Body of pancreas (tissue), 4 donors: ENCODE measurements around the gene VTCN1. TPM values are rescaled to one million over a fixed set of nuclear protein-coding genes. Genes with fewer than 3 reads are reported as not detected.

Experiments
- ATAC-seq: fragments of 150-250 bp; one replicate; pipeline ENCODE4 v1.9.1; 2016
- DNase-seq, 4 donors: peaks; one replicate each; pipeline ENCODE4 v3.0.0-alpha.2; 2019
- H3K27ac ChIP-seq, 4 donors: fragments of 200-600 bp; sonication (generic); 1 replicate in 3 of 4; 2 replicates in 1 of 4; pipeline versions ENCODE4 v1.5.1 to v1.6.1; 2016 to 2019; ENCODE audit warnings: mild to moderate bottlenecking in 1 of 4, mixed read lengths in 1 of 4, moderate library complexity in 1 of 4
- H3K27me3 ChIP-seq, 2 donors: fragments of 200-600 bp; sonication (generic); one replicate each; pipeline ENCODE4 v1.6.0; 2016; ENCODE audit warnings: mild to moderate bottlenecking in 1 of 2
- H3K36me3 ChIP-seq, 2 donors: fragments of 200-600 bp; sonication (generic); replicated peaks in 1 of 2; 2 replicates each; pipeline ENCODE4 v1.5.1; 2016; ENCODE audit warnings: low read depth in 2 of 2; ENCODE audit not compliant: insufficient read depth in 1 of 2
- H3K4me1 ChIP-seq: fragments of 200-600 bp; sonication (generic); one replicate; pipeline ENCODE4 v1.6.0; 2016
- H3K4me3 ChIP-seq, 2 donors: fragments of 200-600 bp; sonication (generic); 1 replicate in 1 of 2; 2 replicates in 1 of 2; pipeline ENCODE4 v1.5.1; 2016 to 2019
- H3K9me3 ChIP-seq, 3 donors: fragments of 200-600 bp; sonication (generic); 1 replicate in 2 of 3; 2 replicates in 1 of 3; pipeline ENCODE4 v1.5.1; 2016
- POLR2A ChIP-seq, 3 donors: fragments of 450-650 bp; IDR thresholded peaks; one replicate each; pipeline ENCODE4 v1.6.1; 2016; ENCODE audit warnings: antibody characterized with exemption in 3 of 3, mild to moderate bottlenecking in 2 of 3
- WGBS, 2 donors: methylation state at CpG; one replicate each; pipeline ENCODE4 v1.1.5; 2017; 5-methylcytosine and 5-hydroxymethylcytosine counted together
- intact Hi-C: fragments of 100-400 bp; cut with DNase I; formaldehyde crosslinking; loops from one replicate; pipeline ENCODE4 v1.15.1; 2023
- total RNA-seq, 2 donors: library from RNA; depleted of rRNA; stranded (reverse); fragments of >200 nt; gene quantifications; one replicate each; pipeline ENCODE4 v1.1.0, GENCODE V29; 2016
- TF ChIP-seq, protein P1 (sequence below), 7 experiments: fragments of 450-650 bp in 4 of 7; fragments of 200-600 bp in 3 of 7; sonication (generic) in 3 of 7; IDR thresholded peaks; one replicate each; pipeline ENCODE4 v1.5.1; 2016 to 2019; ENCODE audit warnings: antibody characterized with exemption in 7 of 7

VTCN1 gene
- total RNA-seq, 2 donors from 2014 or later, result 20.4 to 23.1 TPM

GRCh38 chr1:117098287-117098890 is 112.3 kb downstream of the VTCN1 start:
- H3K36me3 ChIP-seq, result peaks cover 0 to 3% of the 10 kb centered on the region in 2 donors
- intact Hi-C loops, result no loop called here
- ATAC-seq (no peak), DNase-seq (no peak)
- no peak overlapping the region for H3K27ac ChIP-seq
- no peak overlapping the region for H3K4me3 ChIP-seq
- H3K27me3 ChIP-seq, result no peaks in the 10 kb centered on the region
- WGBS, 2 donors, result 88 to 95% methylated on average over 4 of the region's 4 CpGs
- peaks cover 12% of the 10 kb centered on the region for H3K4me1 ChIP-seq
- no peaks in the 10 kb centered on the region for H3K9me3 ChIP-seq
- no peak for TF ChIP-seq POLR2A (IDR thresholded peaks at IDR 0.05)
- TF ChIP-seq, protein P1, sequence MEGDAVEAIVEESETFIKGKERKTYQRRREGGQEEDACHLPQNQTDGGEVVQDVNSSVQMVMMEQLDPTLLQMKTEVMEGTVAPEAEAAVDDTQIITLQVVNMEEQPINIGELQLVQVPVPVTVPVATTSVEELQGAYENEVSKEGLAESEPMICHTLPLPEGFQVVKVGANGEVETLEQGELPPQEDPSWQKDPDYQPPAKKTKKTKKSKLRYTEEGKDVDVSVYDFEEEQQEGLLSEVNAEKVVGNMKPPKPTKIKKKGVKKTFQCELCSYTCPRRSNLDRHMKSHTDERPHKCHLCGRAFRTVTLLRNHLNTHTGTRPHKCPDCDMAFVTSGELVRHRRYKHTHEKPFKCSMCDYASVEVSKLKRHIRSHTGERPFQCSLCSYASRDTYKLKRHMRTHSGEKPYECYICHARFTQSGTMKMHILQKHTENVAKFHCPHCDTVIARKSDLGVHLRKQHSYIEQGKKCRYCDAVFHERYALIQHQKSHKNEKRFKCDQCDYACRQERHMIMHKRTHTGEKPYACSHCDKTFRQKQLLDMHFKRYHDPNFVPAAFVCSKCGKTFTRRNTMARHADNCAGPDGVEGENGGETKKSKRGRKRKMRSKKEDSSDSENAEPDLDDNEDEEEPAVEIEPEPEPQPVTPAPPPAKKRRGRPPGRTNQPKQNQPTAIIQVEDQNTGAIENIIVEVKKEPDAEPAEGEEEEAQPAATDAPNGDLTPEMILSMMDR (IDR thresholded peaks at IDR 0.05), result no peak

DNA sequence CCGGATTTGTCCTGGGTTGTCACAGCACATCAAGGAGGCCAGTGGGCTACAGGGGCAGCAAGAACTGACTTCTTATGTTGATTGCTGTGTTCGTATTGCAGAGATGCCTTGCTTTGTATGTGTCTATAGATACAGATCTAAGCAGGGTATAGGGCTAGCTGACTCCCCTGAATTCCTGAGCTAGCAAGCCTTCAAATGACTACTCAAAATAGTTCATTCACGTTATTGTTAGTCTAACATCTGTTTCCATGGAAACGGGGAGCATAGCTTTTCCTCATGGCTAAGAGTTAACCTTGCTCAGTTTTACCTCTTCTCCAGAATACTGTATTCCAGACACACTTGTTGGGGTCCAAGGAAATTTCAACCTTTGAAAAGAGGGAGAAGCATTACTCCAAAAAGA is 113.3 kb downstream of the VTCN1 start:
- no peak for TF ChIP-seq POLR2A (IDR thresholded peaks at IDR 0.05)
- TF ChIP-seq, protein P1 (IDR thresholded peaks at IDR 0.05), result no peak
- Histone ChIP-seq H3K9me3 (no peaks in the 10 kb centered on the region), H3K4me1 (peaks cover 12% of the 10 kb centered on the region), H3K36me3 (peaks cover 0 to 3% of the 10 kb centered on the region in 2 donors), H3K4me3 (no peak overlapping the region), H3K27me3 (no peaks in the 10 kb centered on the region), H3K27ac (peak overlapping the region in 2 of 4 donors; percentile 41 to 51)
- 45 to 48% methylated on average over 4 of the region's 4 CpGs for WGBS, 2 donors
- ATAC-seq (no peak), DNase-seq (no peak)
- intact Hi-C loops, result no loop called here

- Histone ChIP-seq H3K9me3 (no peaks in the 10 kb centered on the region), H3K4me1 (peaks cover 12% of the 10 kb centered on the region), H3K4me3 (no peak overlapping the region), H3K36me3 (peaks cover 0 to 3% of the 10 kb centered on the region in 2 donors), H3K27me3 (no peaks in the 10 kb centered on the region), H3K27ac (peak overlapping the region in 2 of 4 donors; percentile 41 to 51)
- 17 to 34% methylated on average over 3 of the region's 3 CpGs for WGBS, 2 donors
- ATAC-seq, result peak; percentile 60
- no peak for DNase-seq
- TF ChIP-seq, protein P1 (IDR thresholded peaks at IDR 0.05), result no peak
- no peak for TF ChIP-seq POLR2A (IDR thresholded peaks at IDR 0.05)
- intact Hi-C loops, result no loop called here
These were observed 113.7 kb downstream of the VTCN1 start for GRCh38 chr1:117096951-117097408.

- WGBS, 2 donors, result 87 to 94% methylated on average over 7 of the region's 7 CpGs
- intact Hi-C loops, result no loop called here
- Histone ChIP-seq H3K36me3 (no peaks in the 10 kb centered on the region), H3K4me3 (no peak overlapping the region), H3K27ac (no peak overlapping the region), H3K27me3 (no peaks in the 10 kb centered on the region), H3K9me3 (no peaks in the 10 kb centered on the region), H3K4me1 (peaks cover 12% of the 10 kb centered on the region)
- ATAC-seq (no peak), DNase-seq (no peak)
- TF ChIP-seq, protein P1 (IDR thresholded peaks at IDR 0.05), result no peak
- no peak for TF ChIP-seq POLR2A (IDR thresholded peaks at IDR 0.05)
These were observed 115.7 kb downstream of the VTCN1 start for GRCh38 chr1:117094841-117095604.
